T-cell (primary cell): ENCODE measurements around the gene ICE1. TPM values are rescaled to one million over a fixed set of nuclear protein-coding genes. Genes with fewer than 3 reads are reported as not detected.
"Not testable (repeated sequence)": the region's sequence is repeated elsewhere in the genome, so short reads cannot be mapped to it uniquely, and the experiment has no call there.

Experiments
- ATAC-seq, 4 experiments: fragments of 200-7000 bp in 3 of 4; fragments of 150-1000 bp in 1 of 4; cut with Tn5 transposase; replicated peaks in 1 of 4; 1 replicate in 3 of 4; 2 replicates in 1 of 4; pipeline ENCODE4 v1.10.0; 2021; ENCODE audit warnings: moderate library complexity in 3 of 4, mild to moderate bottlenecking in 2 of 4, moderate number of reproducible peaks in 1 of 4
- CTCF ChIA-PET, 2 donors: fragments of 300-600 bp; sonication (Branson Sonifier 250); formaldehyde crosslinking; loops; one replicate each; lab custom pipeline; 2022; ENCODE audit warnings: antibody characterized with exemption in 2 of 2; lab: Charles Lee
- POLR2A ChIA-PET, 2 donors: fragments of 300-600 bp; sonication (Branson Sonifier 250); formaldehyde crosslinking; loops; one replicate each; lab custom pipeline; 2022; ENCODE audit warnings: antibody characterized with exemption in 2 of 2; lab: Charles Lee
- DNase-seq, 35 experiments: peaks; one replicate each; pipeline versions ENCODE4 v3.0.0 to v3.0.0-alpha.2; 2013 to 2023
- H3K27ac ChIP-seq: one replicate; pipeline ENCODE4 v1.5.1; 2013; ENCODE audit warnings: low read length
- H3K27me3 ChIP-seq, 2 experiments: replicated peaks in 1 of 2; 1 replicate in 1 of 2; 2 replicates in 1 of 2; pipeline versions ENCODE4 v1.6.1 to v1.7.0; 2013; ENCODE audit warnings: low read length in 1 of 2, mixed read lengths in 1 of 2; ENCODE audit not compliant: control insufficient read depth in 2 of 2, insufficient read depth in 2 of 2; ENCODE audit errors: extremely low read depth in 1 of 2
- H3K36me3 ChIP-seq, 2 donors: 1 replicate in 1 of 2; 2 replicates in 1 of 2; pipeline versions ENCODE4 v1.6.1 to v1.7.0; 2013; ENCODE audit warnings: low read length in 1 of 2; ENCODE audit not compliant: control insufficient read depth in 2 of 2, insufficient read depth in 1 of 2; ENCODE audit errors: extremely low read depth in 1 of 2
- H3K4me1 ChIP-seq, 2 experiments: 1 replicate in 1 of 2; 2 replicates in 1 of 2; pipeline versions ENCODE4 v1.6.1 to v1.7.0; 2013; ENCODE audit warnings: low read length in 2 of 2, mixed read lengths in 1 of 2; ENCODE audit not compliant: insufficient read depth in 2 of 2, control insufficient read depth in 1 of 2; ENCODE audit errors: extremely low read depth in 1 of 2
- H3K4me3 ChIP-seq, 2 donors: 1 replicate in 1 of 2; 2 replicates in 1 of 2; pipeline versions ENCODE4 v1.5.1 to v1.7.0; 2013; ENCODE audit warnings: mild to moderate bottlenecking in 2 of 2, low read length in 1 of 2, moderate library complexity in 1 of 2; ENCODE audit not compliant: control insufficient read depth in 1 of 2; ENCODE audit errors: extremely low read depth in 1 of 2
- H3K9me3 ChIP-seq: 2 replicates; pipeline ENCODE4 v1.7.0; 2013
- H3K27ac Mint-ChIP-seq, 2 donors: one replicate each; pipeline ENCODE4 v1.8.0; 2020 to 2021; ENCODE audit warnings: mild to moderate bottlenecking in 2 of 2, mixed read lengths in 2 of 2
- H3K27me3 Mint-ChIP-seq, 2 donors: one replicate each; pipeline ENCODE4 v1.8.0; 2021 to 2022; ENCODE audit warnings: mixed read lengths in 2 of 2
- H3K36me3 Mint-ChIP-seq: one replicate; pipeline ENCODE4 v1.8.0; 2021; ENCODE audit warnings: mixed read lengths
- H3K4me1 Mint-ChIP-seq, 3 donors: one replicate each; pipeline ENCODE4 v1.8.0; 2020 to 2022; ENCODE audit warnings: mixed read lengths in 3 of 3, mild to moderate bottlenecking in 1 of 3
- H3K4me3 Mint-ChIP-seq, 3 donors: one replicate each; pipeline ENCODE4 v1.8.0; 2020 to 2022; ENCODE audit warnings: mild to moderate bottlenecking in 3 of 3, mixed read lengths in 3 of 3, moderate library complexity in 3 of 3
- H3K9me3 Mint-ChIP-seq, 3 donors: one replicate each; pipeline ENCODE4 v1.8.0; 2020 to 2022; ENCODE audit warnings: mixed read lengths in 3 of 3
- WGBS: methylation state at CpG from one replicate; pipeline ENCODE4 v1.1.5; 2013; ENCODE audit warnings: missing lambda C conversion rate; ENCODE audit not compliant: insufficient coverage; 5-methylcytosine and 5-hydroxymethylcytosine counted together
- total RNA-seq, 35 experiments: library from RNA in 6 of 35; stranded (reverse) in 6 of 35; fragments of 120-200 nt in 1 of 35; gene quantifications; one replicate each; pipeline versions ENCODE4 v1.2.1 to v1.2.4 and lab custom pipeline; 2013 to 2026

ICE1 gene
- total RNA-seq, 5 donors from 2014 or later (not counting 1 experiment from before 2014, with no cell fraction given), result 37.3 to 42.9 (median 40.5) TPM

DNA sequence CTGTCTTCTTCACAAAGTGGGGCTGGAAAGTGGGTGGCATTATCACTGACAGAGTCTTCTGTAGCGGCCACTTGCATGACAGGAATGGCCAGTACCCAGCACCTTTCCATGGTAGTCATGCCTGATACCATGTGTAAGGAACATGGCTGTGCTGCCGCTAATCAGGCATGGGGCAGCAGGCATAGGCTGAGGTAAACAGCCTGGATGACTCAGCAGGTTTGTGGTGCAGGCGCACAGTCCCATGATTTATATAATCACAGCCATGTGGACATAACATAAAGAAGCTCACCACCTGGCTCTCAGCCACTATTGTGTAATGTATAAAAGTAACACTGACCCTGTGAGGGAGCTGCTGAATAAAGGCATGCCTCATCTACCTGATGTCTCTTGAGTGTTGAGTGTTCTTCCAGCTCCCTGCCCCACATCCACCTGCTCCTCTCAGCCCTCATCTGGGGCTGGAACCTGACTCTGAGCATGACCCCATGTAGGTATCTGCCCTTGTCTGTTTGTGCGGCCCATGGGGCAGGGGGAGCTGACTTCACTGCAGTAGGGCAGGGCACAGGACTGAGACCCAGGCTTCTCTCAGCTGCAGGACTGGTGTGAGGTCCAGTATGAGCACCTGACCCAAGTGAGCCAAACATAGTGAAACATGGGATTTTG is 13.2 kb upstream of the ICE1 start:
- 94% methylated on average over 3 of the region's 4 CpGs for WGBS
- H3K27ac Mint-ChIP-seq, result no peak overlapping the region

DNA sequence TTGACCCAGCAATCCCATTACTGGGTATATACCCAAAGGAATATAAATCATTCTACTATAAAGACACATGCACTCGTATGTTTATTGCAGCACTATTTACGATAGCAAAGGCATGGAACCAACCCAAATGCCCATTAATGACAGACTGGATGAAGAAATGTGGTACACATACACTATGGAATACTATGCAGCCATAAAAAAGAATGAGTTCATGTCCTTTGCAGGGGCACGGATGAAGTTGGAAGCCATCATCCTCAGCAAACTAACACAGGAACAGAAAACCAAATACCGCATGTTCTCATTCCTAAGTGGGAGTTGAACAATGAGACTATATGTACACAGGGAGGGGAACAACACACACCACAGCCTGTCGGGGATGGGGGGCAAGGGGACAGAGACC is 8.6 kb upstream of the ICE1 start:
- H3K36me3 Mint-ChIP-seq, result peaks cover 46% of the 10 kb centered on the region
- DNase-seq, H3K27me3 Mint-ChIP-seq, H3K27ac ChIP-seq, H3K9me3 Mint-ChIP-seq, H3K9me3 ChIP-seq, ATAC-seq, H3K27ac Mint-ChIP-seq, CTCF ChIA-PET, H3K4me3 Mint-ChIP-seq, POLR2A ChIA-PET, H3K27me3 ChIP-seq, H3K4me1 ChIP-seq, H3K4me3 ChIP-seq, H3K36me3 ChIP-seq, H3K4me1 Mint-ChIP-seq: not testable (repeated sequence)
- 79% methylated on average over 2 of the region's 5 CpGs for WGBS

More for the DNA sequence above, 13.2 kb upstream of the ICE1 start:
- DNase-seq, result peak in 8 of 35 experiments; percentile 2 to 37 (median 8)
- Histone ChIP-seq H3K27me3 (no peaks in the 10 kb centered on the region), H3K4me1 (no peaks in the 10 kb centered on the region), H3K9me3 (peaks cover 8% of the 10 kb centered on the region), H3K4me3 (no peak overlapping the region), H3K36me3 (peaks cover 0 to 5% of the 10 kb centered on the region in 2 donors), H3K27ac (no peak overlapping the region)
- Mint-ChIP-seq H3K36me3 (peaks cover 26% of the 10 kb centered on the region), H3K9me3 (peaks cover 2 to 9% (median 3%) of the 10 kb centered on the region in 3 donors), H3K4me1 (no peaks in the 10 kb centered on the region), H3K27me3 (no peaks in the 10 kb centered on the region), H3K4me3 (no peak overlapping the region)
- CTCF ChIA-PET, result no interaction called here
- POLR2A ChIA-PET, result no interaction called here
- ATAC-seq, result no peak

DNA sequence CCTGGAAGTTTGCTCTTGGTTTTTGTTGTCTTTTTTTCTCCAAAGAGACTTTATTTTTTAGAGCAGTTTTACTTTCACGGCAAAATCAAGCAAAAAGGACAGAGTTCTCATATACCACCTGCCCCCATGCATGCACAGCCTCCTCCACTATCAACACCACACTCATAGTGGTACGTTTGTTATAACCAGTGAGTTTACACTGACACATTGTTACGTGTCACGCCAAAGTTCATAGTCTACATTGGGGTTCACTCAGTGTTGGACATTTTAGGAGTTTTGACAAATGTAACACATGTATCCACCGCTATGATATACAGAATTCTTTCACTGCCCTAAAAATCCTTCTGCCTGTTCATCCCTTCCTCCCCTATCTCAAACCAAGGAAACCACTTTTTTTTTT is 7.5 kb upstream of the ICE1 start:
- no peaks in the 10 kb centered on the region for H3K27me3 ChIP-seq
- H3K4me1 Mint-ChIP-seq, result peaks cover 4 to 9% (median 5%) of the 10 kb centered on the region in 3 donors
- H3K27me3 Mint-ChIP-seq, result no peaks in the 10 kb centered on the region
- H3K36me3 Mint-ChIP-seq, result peaks cover 36% of the 10 kb centered on the region
- ATAC-seq, result no peak
- no peaks in the 10 kb centered on the region for H3K4me1 ChIP-seq
- no CpG with 5 or more reads among the region's 5 CpGs for whole genome bisulfite sequencing
- no peak overlapping the region for H3K4me3 Mint-ChIP-seq
- ChIA-PET POLR2A (no interaction called here), CTCF (interaction anchor here in 1 of 2 donors (0.7 kb wide), 1 partner anchor 1286 kb away, joined by 3 read pairs; no protein-coding TSS in a partner anchor)
- H3K27ac Mint-ChIP-seq, result no peak overlapping the region
- no peaks in the 10 kb centered on the region for H3K36me3 ChIP-seq
- H3K27ac ChIP-seq, result no peak overlapping the region
- H3K9me3 ChIP-seq, result no peaks in the 10 kb centered on the region
- no peak for DNase-seq
- no peak overlapping the region for H3K4me3 ChIP-seq
- H3K9me3 Mint-ChIP-seq, result peaks cover 2 to 3% (median 2%) of the 10 kb centered on the region in 3 donors

DNA sequence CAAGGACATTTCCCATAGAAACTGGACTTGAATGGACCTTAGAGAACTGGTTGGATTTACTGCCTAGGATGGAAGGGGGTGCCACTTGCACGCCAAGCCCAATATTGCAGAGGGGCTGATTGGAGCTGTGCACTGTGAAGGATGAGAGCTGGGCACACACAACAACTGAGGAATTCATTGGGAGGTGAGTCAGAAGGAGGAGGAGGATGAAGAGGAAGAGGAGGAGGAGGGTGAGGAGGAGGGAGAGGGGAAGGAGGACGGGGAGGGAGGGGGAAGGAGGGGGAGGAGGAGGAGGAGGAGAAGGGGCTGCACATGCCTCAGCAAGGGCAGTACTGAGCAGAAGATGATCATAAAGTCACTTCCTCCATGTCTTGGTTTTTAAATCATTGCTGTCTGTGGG is 5.7 kb upstream of the ICE1 start:
- DNase-seq (no peak), ATAC-seq (no peak)
- Mint-ChIP-seq H3K27ac (no peak overlapping the region), H3K27me3 (no peaks in the 10 kb centered on the region), H3K4me3 (no peak overlapping the region), H3K36me3 (peaks cover 26% of the 10 kb centered on the region), H3K4me1 (peaks cover 17 to 20% (median 17%) of the 10 kb centered on the region in 3 donors), H3K9me3 (peaks cover 0 to 1% (median 0%) of the 10 kb centered on the region in 3 donors)
- Histone ChIP-seq H3K27me3 (no peaks in the 10 kb centered on the region), H3K9me3 (no peaks in the 10 kb centered on the region), H3K4me3 (no peak overlapping the region), H3K4me1 (peaks cover 10 to 11% of the 10 kb centered on the region in 2 experiments), H3K36me3 (no peaks in the 10 kb centered on the region), H3K27ac (no peak overlapping the region)
- 67% methylated on average over 2 of the region's 2 CpGs for WGBS
- CTCF ChIA-PET, result interaction anchor here (0.6 to 0.7 kb wide), 4 partner anchors 21 to 1280 kb away, joined by 3 to 5 read pairs (median 3); no protein-coding TSS in a partner anchor
- POLR2A ChIA-PET, result no interaction called here

DNA sequence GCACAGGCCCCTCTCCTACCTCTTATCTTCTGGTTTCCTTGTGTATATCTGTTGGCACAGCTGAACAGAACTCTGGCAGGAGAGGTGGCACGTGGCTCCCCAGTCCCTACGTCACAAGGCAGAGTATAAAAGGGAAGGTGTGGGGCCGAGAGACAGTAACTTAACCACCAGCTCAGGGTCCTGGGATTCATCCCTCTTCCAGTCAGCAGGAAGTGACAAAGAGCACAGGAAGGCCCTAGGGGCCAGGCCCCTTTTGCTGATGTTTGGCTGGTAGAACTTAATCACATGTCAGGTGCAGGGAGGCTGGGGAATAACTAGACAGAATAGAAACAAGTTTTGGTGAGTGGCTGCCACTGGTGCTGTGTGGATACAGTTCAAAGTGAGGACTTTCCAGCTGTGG is 4.5 kb upstream of the ICE1 start:
- Histone ChIP-seq H3K4me1 (peaks cover 10 to 17% of the 10 kb centered on the region in 2 experiments), H3K9me3 (no peaks in the 10 kb centered on the region), H3K4me3 (no peak overlapping the region), H3K36me3 (no peaks in the 10 kb centered on the region), H3K27ac (no peak overlapping the region), H3K27me3 (no peaks in the 10 kb centered on the region)
- H3K4me1 Mint-ChIP-seq, result peaks cover 20 to 25% (median 22%) of the 10 kb centered on the region in 3 donors
- peaks cover 26% of the 10 kb centered on the region for H3K36me3 Mint-ChIP-seq
- no peaks in the 10 kb centered on the region for H3K9me3 Mint-ChIP-seq
- DNase-seq (no peak), ATAC-seq (no peak)
- no peak overlapping the region for H3K27ac Mint-ChIP-seq
- no peaks in the 10 kb centered on the region for H3K27me3 Mint-ChIP-seq
- H3K4me3 Mint-ChIP-seq, result no peak overlapping the region
- ChIA-PET CTCF (interaction anchor here (0.5 to 0.8 kb wide), 2 partner anchors 1291 to 1293 kb away, joined by 3 to 6 read pairs; no protein-coding TSS in a partner anchor), POLR2A (no interaction called here)
- WGBS, result no CpG with 5 or more reads among the region's 3 CpGs

DNA sequence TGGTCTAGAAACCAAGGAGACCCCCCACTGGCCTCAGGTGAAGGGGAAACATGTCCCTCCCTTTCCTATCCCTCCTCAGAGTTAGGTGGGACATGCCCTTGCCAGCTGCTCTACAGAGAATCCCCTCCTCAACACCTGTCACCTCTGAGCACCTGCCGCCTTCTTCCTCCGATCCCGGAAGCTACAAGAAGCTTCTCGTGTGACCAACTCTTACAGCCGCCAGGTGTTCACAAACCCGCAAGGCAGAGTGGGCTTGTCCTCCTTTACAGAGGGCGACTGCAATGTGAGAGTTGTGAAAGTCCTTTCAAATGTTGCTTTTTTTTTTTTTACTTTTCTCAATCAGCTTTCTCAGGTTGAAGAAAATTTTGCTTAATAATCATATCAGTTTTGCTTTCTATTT is 3.7 kb upstream of the ICE1 start:
- Mint-ChIP-seq H3K27ac (no peak overlapping the region), H3K4me3 (no peak overlapping the region), H3K9me3 (no peaks in the 10 kb centered on the region), H3K27me3 (no peaks in the 10 kb centered on the region), H3K36me3 (peaks cover 22% of the 10 kb centered on the region), H3K4me1 (peaks cover 20 to 25% (median 22%) of the 10 kb centered on the region in 3 donors)
- no peak for DNase-seq
- ChIA-PET CTCF (no interaction called here), POLR2A (no interaction called here)
- WGBS, result 80% methylated on average over 1 of the region's 7 CpGs
- H3K4me1 ChIP-seq, result peaks cover 16 to 24% of the 10 kb centered on the region in 2 experiments
- no peaks in the 10 kb centered on the region for H3K9me3 ChIP-seq
- H3K4me3 ChIP-seq, result no peak overlapping the region
- H3K27ac ChIP-seq, result no peak overlapping the region
- no peaks in the 10 kb centered on the region for H3K36me3 ChIP-seq
- no peak for ATAC-seq
- no peaks in the 10 kb centered on the region for H3K27me3 ChIP-seq
